Erythroblast (primary cell): ENCODE measurements around the gene KRTAP4-9.

Experiments
- GATA1 ChIP-seq: IDR thresholded peaks from 2 replicates; pipeline ENCODE4 v1.6.1; 2011; ENCODE audit warnings: low read depth, mild to moderate bottlenecking, control low read depth, low read length, moderate library complexity
- POLR2A ChIP-seq: IDR thresholded peaks from 2 replicates; pipeline ENCODE4 v1.6.1; 2011; ENCODE audit warnings: mild to moderate bottlenecking, low read length

DNA sequence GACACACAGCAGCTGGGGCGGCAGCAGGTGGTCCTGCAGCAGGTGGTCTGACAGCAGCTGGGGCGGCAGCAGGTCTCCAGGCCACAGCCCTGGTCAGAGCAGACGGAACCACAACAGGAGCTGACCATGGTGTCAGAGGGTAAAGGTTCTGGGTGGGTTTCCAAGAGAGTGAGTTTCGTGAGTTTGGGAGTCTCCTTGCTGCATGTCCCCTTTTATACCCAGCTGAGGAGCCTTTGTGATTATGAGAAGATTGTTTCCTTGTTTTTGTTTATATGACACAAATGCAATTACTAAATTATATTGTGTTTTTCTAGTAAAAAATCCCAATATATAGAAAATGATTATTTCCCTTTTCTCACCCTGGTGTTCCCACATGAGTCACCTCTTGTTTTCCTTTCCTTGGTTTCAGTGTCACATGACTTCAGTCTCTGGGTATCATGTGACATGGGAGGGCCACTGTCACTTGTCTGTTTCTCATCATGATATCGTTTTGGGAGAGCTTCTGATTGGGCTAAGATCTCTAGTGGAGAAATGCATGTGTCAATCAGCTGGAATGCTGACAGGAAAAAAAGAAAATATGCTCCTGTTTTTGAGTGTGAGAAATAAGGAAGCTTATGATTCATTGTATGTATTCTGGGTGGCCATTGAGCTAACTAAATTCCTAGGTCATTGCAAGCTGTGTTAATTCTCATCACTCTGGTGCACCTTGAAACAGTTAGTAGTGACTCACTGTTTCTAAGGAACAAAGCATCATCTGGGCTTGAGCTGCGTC, 35.4 kb downstream of the KRTAP4-9 start, which contains the start of gene KRTAP4-6:
- TF ChIP-seq POLR2A (no peak), GATA1 (no peak)
